K562 (cell line): Measurements from ENCODE around the gene PARD3. TPM values are rescaled to one million over a fixed set of nuclear protein-coding genes. Genes with fewer than 3 reads are reported as not detected.

Experiments
- ATAC-seq: fragments of 200-7000 bp; cut with Tn5 transposase; 3 replicates; pipeline ENCODE4 v1.9.1; 2020; ENCODE audit warnings: moderate library complexity
- BruUV-seq: library from RNA; stranded (reverse); fragments of 400-500 nt; replicated peaks from 2 replicates; lab custom pipeline; 2021; lab: Mats Ljungman, UMichigan
- CTCF ChIA-PET: fragments of 300-600 bp; formaldehyde crosslinking; extraction: SDS; loops from one replicate; lab custom pipeline; 2021; ENCODE audit warnings: low intra/inter-chr PET ratio; lab: Yijun Ruan, JAX
- POLR2A ChIA-PET: fragments of 300-600, 350-650 bp; sonication (Branson Sonifier 250); formaldehyde crosslinking; extraction: SDS; loops from one replicate; lab custom pipeline; 2021; ENCODE audit warnings: antibody characterized with exemption, inconsistent platforms; lab: Yijun Ruan, JAX
- DNase-seq, 4 experiments: peaks; one replicate each; pipeline versions ENCODE4 v3.0.0 to v3.0.0-alpha.2; 2011 to 2018; ENCODE audit warnings: low spot score in 3 of 4, mixed read lengths in 3 of 4; ENCODE audit errors: extremely low read depth in 1 of 4
- FAIRE-seq: peaks from 2 replicates; lab custom pipeline; 2011; peaks lifted over from hg19 to GRCh38; lab: Jason Lieb, UNC
- H2AFZ ChIP-seq: 2 replicates; pipeline ENCODE4 v1.6.0; 2011; ENCODE audit warnings: low read depth, low read length, control low read depth, inconsistent platforms
- H3K27ac ChIP-seq: fragments of 200-600 bp; 3 replicates; pipeline ENCODE4 v1.8.0; 2011; ENCODE audit warnings: low read depth, mild to moderate bottlenecking, control low read depth, inconsistent platforms, low read length, moderate library complexity, mixed read lengths; ENCODE audit errors: extremely low read depth
- H3K27me3 ChIP-seq, 2 experiments: fragments of 300-600 bp in 1 of 2; 2 replicates in 1 of 2; 3 replicates in 1 of 2; pipeline versions ENCODE4 v1.6.0 to v1.8.0; 2011; ENCODE audit warnings: inconsistent platforms in 2 of 2, low read length in 2 of 2, mild to moderate bottlenecking in 1 of 2, mixed read lengths in 1 of 2, moderate library complexity in 1 of 2; ENCODE audit not compliant: control insufficient read depth in 2 of 2, insufficient read depth in 2 of 2
- H3K36me3 ChIP-seq: fragments of 300-600 bp; 3 replicates; pipeline ENCODE4 v1.8.0; 2011; ENCODE audit warnings: mild to moderate bottlenecking, low read length, inconsistent platforms; ENCODE audit not compliant: control insufficient read depth, insufficient read depth
- H3K4me1 ChIP-seq, 2 experiments: fragments of 200-600 bp in 1 of 2; replicated peaks in 1 of 2; 2 replicates in 1 of 2; 3 replicates in 1 of 2; pipeline versions ENCODE4 v1.5.1 to v1.8.0; 2011; ENCODE audit warnings: inconsistent platforms in 2 of 2, low read length in 2 of 2, mild to moderate bottlenecking in 1 of 2, mixed read lengths in 1 of 2, moderate library complexity in 1 of 2; ENCODE audit not compliant: control insufficient read depth in 2 of 2, insufficient read depth in 2 of 2
- H3K4me2 ChIP-seq: 2 replicates; pipeline ENCODE4 v1.6.1; 2011; ENCODE audit warnings: low read length, control low read depth, inconsistent platforms, mixed read lengths; ENCODE audit not compliant: insufficient read depth
- H3K4me3 ChIP-seq: fragments of 200-600 bp; sonication (generic), shearing (Covaris generic); 2 replicates; pipeline ENCODE4 v1.5.1; 2016; ENCODE audit warnings: control low read depth, inconsistent platforms
- H3K79me2 ChIP-seq: fragments of 200-600 bp; 3 replicates; pipeline ENCODE4 v1.8.0; 2011; ENCODE audit warnings: low read length, inconsistent platforms; ENCODE audit not compliant: control insufficient read depth, insufficient read depth
- H3K9ac ChIP-seq, 2 experiments: 2 replicates each; pipeline versions ENCODE4 v1.6.0 to v1.6.1; 2011; ENCODE audit warnings: low read depth in 2 of 2, low read length in 2 of 2, control low read depth in 1 of 2, inconsistent platforms in 1 of 2, mild to moderate bottlenecking in 1 of 2, mixed read lengths in 1 of 2; ENCODE audit not compliant: insufficient read depth in 1 of 2
- H3K9me1 ChIP-seq: one replicate; pipeline ENCODE4 v1.6.0; 2011; ENCODE audit warnings: inconsistent platforms, mild to moderate bottlenecking, low read length, moderate library complexity; ENCODE audit not compliant: control insufficient read depth, insufficient read depth
- H3K9me3 ChIP-seq: replicated peaks from 2 replicates; pipeline ENCODE4 v1.5.1; 2011; ENCODE audit warnings: low read depth, low read length, inconsistent platforms; ENCODE audit not compliant: control insufficient read depth, insufficient read depth
- H4K20me1 ChIP-seq: replicated peaks from 2 replicates; pipeline ENCODE4 v1.6.1; 2011; ENCODE audit warnings: low read length, inconsistent platforms, mixed read lengths; ENCODE audit not compliant: control insufficient read depth, insufficient read depth
- ATF4 ChIP-seq: fragments of 450-650 bp; formaldehyde crosslinking; IDR thresholded peaks from 2 replicates; pipeline ENCODE4 v1.4.0; 2022; ENCODE audit warnings: mild to moderate bottlenecking, moderate library complexity
- CREB1 ChIP-seq, 2 experiments: sonication (generic) in 1 of 2; formaldehyde crosslinking in 1 of 2; IDR thresholded peaks; 2 replicates each; pipeline versions ENCODE4 v1.6.1 to v1.8.0; 2012 to 2022; ENCODE audit warnings: inconsistent platforms in 1 of 2, mild to moderate bottlenecking in 1 of 2, missing genetic modification reagents in 1 of 2, moderate library complexity in 1 of 2
- FOXJ3 ChIP-seq: sonication (generic); formaldehyde crosslinking; IDR thresholded peaks from 2 replicates; pipeline ENCODE4 v1.4.0; 2020; ENCODE audit warnings: mild to moderate bottlenecking, missing genetic modification reagents
- GATAD2B ChIP-seq: fragments of 450-650 bp; IDR thresholded peaks from 2 replicates; pipeline ENCODE4 v1.6.1; 2017; ENCODE audit warnings: mild to moderate bottlenecking, borderline replicate concordance
- GTF3C2 ChIP-seq: IDR thresholded peaks from 3 replicates; pipeline ENCODE4 v1.6.1; 2011; ENCODE audit warnings: borderline replicate concordance, mild to moderate bottlenecking, moderate library complexity; ENCODE audit not compliant: insufficient read length; ENCODE audit errors: extremely low read depth
- MED1 ChIP-seq: sonication (generic); formaldehyde crosslinking; IDR thresholded peaks from 2 replicates; pipeline ENCODE4 v1.8.1; 2023; ENCODE audit warnings: missing genetic modification reagents, borderline replicate concordance
- SNIP1 ChIP-seq: fragments of 450-650 bp; IDR thresholded peaks from 2 replicates; pipeline ENCODE4 v1.7.1; 2017; ENCODE audit warnings: low read depth, mild to moderate bottlenecking
- TEAD4 ChIP-seq, 2 experiments: sonication (generic) in 1 of 2; formaldehyde crosslinking in 1 of 2; IDR thresholded peaks; 2 replicates each; pipeline versions ENCODE4 v1.6.1 to v1.8.0; 2012 to 2022; ENCODE audit warnings: borderline replicate concordance in 1 of 2, inconsistent platforms in 1 of 2, low read length in 1 of 2, mild to moderate bottlenecking in 1 of 2, missing genetic modification reagents in 1 of 2
- VEZF1 ChIP-seq: fragments of 200-800 bp; sonication (Bioruptor generic); IDR thresholded peaks from 2 replicates; pipeline ENCODE4 v1.6.1; 2017; ENCODE audit warnings: missing genetic modification characterization, missing compliant biosample characterization
- XRCC5 ChIP-seq: fragments of 200-400 bp; formaldehyde crosslinking; IDR thresholded peaks from 2 replicates; pipeline ENCODE4 v1.6.1; 2017; ENCODE audit warnings: low read depth, mild to moderate bottlenecking, low read length
- ZNF174 ChIP-seq: fragments of 250-450 bp; sonication (Bioruptor Pico); IDR thresholded peaks from 2 replicates; pipeline ENCODE4 v1.4.0; 2020; ENCODE audit warnings: mild to moderate bottlenecking
- WGBS: fragments of 100-300 bp; shearing (Covaris generic); methylation state at CpG from one replicate; pipeline ENCODE4 v1.1.6; 2016; ENCODE audit warnings: low coverage, mixed read lengths; ENCODE audit not compliant: insufficient coverage; ENCODE audit errors: missing lambda C conversion rate; 5-methylcytosine and 5-hydroxymethylcytosine counted together
- in situ Hi-C: fragments of 300-500 bp; cut with MboI; formaldehyde crosslinking; loops from 4 replicates; pipeline ENCODE4 v1.15.0; 2018; ENCODE audit warnings: inconsistent platforms, mixed read lengths
- intact Hi-C: fragments of 100-400 bp; cut with micrococcal nuclease; formaldehyde crosslinking; loops from 2 replicates; pipeline ENCODE4 v1.14.2; 2022
- polyA plus RNA-seq, 8 experiments: library from polyadenylated mRNA; depleted of rRNA in 4 of 8; stranded (reverse) in 5 of 8; unstranded in 3 of 8; fragments of >200 nt; fragmentation: Nextera tagmentation in 2 of 8; fragmentation: Illumina TruSeq in 1 of 8; extraction: Ambion mirVana in 2 of 8; extraction: Trizol in 1 of 8; gene quantifications; 2 replicates each; pipeline versions ENCODE4 v1.2.1 to v1.2.3, GENCODE V29; 2011 to 2014; ENCODE audit warnings: inconsistent platforms in 1 of 8, missing spikeins in 1 of 8
- total RNA-seq, 7 experiments: library from RNA; depleted of rRNA in 6 of 7; stranded (reverse); fragments of >200 nt in 6 of 7; fragmentation: Illumina TruSeq in 2 of 7; extraction: Trizol in 2 of 7; gene quantifications; 2 replicates each; pipeline versions ENCODE4 v1.2.1 to v1.2.3, GENCODE V29; 2011 to 2021; ENCODE audit warnings: low replicate concordance in 1 of 7

Gene PARD3
- total and polyA plus RNA-seq, 9 of the 15 experiments (the other 6 are each of a cell fraction or from before 2014, with no cell fraction given), result 2.7 to 11.7 (median 7.7) TPM

- no peak for TF ChIP-seq XRCC5
- no peak for TF ChIP-seq FOXJ3 (CRISPR knock-in tag)
These were observed 577.1 kb downstream of the PARD3 start (continued) for GRCh38 chr10:34237898-34238455.

- ChIA-PET CTCF (no interaction called here), POLR2A (no interaction called here)
- in situ Hi-C loops, result no loop called here
- 2% methylated on average over 4 of the region's 4 CpGs for whole genome bisulfite sequencing
- no peaks in the 10 kb centered on the region for H4K20me1 ChIP-seq
- no peak overlapping the region for H3K4me3 ChIP-seq
- H3K4me2 ChIP-seq, result no peak overlapping the region
- no peak overlapping the region for H2AFZ ChIP-seq
- H3K27ac ChIP-seq, result no peak overlapping the region
- no peak for DNase-seq
- H3K9ac ChIP-seq, result no peak overlapping the region
- FAIRE-seq, result no peak
- intact Hi-C loops, result no loop called here
- BruUV-seq, result no TSS peak
- H3K36me3 ChIP-seq, result no peaks in the 10 kb centered on the region
- no peaks in the 10 kb centered on the region for H3K9me3 ChIP-seq
- no peaks in the 10 kb centered on the region for H3K9me1 ChIP-seq
- peaks cover 0 to 12% of the 10 kb centered on the region in 2 experiments; a peak in 2 of 5 replicates for H3K27me3 ChIP-seq
- no peaks in the 10 kb centered on the region for H3K79me2 ChIP-seq
- ATAC-seq, result no peak
- H3K4me1 ChIP-seq, result no peaks in the 10 kb centered on the region
- TF ChIP-seq MED1 (CRISPR knock-in tag), result no peak
- no peak for TF ChIP-seq ZNF174 (CRISPR knock-in tag)
- TF ChIP-seq VEZF1, result no peak
- TF ChIP-seq GTF3C2, result no peak
- TF ChIP-seq TEAD4 (IDR thresholded peaks at IDR 0.05; ENCODE audit: low read length), result no peak
- TF ChIP-seq TEAD4 (CRISPR knock-in tag; IDR thresholded peaks at IDR 0.05; ENCODE audit: borderline replicate concordance), result no peak
- no peak for TF ChIP-seq GATAD2B
- TF ChIP-seq SNIP1, result no peak
- no peak for TF ChIP-seq ATF4 (CRISPR knock-in tag)
- no peak for TF ChIP-seq CREB1 (IDR thresholded peaks at IDR 0.05)
- TF ChIP-seq CREB1 (CRISPR knock-in tag; IDR thresholded peaks at IDR 0.05), result no peak
These were observed 578.2 kb downstream of the PARD3 start for GRCh38 chr10:34236931-34237330.
